ENCODE results near the gene IL21R.

The IL21R gene

DNA sequence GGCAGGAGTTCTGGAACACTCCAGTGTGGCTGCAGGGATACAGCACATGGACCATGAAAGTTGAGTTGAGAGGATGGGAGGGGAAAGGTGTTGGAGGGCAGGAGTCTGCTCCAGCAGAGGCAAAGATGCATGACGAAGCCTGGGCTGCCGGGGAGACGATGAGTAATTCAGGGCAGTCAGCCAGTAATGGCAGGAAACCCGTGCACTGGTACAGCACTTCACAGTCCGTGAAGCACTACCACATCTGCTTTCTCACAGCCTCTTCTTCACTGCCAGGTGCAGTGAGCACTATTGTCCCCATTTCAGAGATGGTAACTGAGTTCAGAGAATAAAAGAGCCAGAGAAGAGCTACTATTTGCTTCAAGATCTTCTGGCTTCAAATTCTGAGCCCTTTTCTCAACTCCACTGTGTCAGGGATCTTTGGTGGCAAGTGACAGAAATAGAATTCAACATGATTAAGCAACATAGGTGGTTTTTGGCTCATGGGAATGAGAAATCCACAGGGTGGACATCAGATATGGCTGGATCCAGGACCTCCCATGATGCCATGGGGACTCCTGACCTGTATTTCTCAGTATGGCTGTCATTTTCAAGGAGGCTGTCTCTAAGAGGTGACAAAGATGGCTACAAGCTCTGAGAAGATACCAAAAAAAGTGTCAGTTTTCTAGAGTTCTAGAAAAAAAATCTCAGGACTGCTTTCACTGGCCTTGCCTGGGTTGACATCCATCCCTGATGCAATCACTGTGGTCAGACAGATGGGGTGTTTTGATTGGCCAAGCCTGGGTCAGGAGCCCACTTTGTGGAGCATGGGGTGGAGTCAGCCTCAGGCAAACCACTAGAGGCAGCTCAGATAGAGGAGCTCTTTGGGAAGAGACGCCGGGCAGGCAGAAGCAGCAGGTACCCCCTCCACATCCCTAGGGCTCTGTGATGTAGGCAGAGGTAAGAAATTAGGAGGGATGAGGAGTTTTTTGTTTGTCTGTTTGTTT, 24.7 kb downstream of the IL21R start:
- DNase-seq (ENCODE audit: low read depth, low spot score): peak; percentile 91
- in situ Hi-C loops (cut with HindIII; ENCODE audit: low sequenced_read_pairs): no loop called here
- no peak overlapping the region for H3K4me3 ChIP-seq (ENCODE audit: low read depth, low read length)
- TF ChIP-seq, protein P1, sequence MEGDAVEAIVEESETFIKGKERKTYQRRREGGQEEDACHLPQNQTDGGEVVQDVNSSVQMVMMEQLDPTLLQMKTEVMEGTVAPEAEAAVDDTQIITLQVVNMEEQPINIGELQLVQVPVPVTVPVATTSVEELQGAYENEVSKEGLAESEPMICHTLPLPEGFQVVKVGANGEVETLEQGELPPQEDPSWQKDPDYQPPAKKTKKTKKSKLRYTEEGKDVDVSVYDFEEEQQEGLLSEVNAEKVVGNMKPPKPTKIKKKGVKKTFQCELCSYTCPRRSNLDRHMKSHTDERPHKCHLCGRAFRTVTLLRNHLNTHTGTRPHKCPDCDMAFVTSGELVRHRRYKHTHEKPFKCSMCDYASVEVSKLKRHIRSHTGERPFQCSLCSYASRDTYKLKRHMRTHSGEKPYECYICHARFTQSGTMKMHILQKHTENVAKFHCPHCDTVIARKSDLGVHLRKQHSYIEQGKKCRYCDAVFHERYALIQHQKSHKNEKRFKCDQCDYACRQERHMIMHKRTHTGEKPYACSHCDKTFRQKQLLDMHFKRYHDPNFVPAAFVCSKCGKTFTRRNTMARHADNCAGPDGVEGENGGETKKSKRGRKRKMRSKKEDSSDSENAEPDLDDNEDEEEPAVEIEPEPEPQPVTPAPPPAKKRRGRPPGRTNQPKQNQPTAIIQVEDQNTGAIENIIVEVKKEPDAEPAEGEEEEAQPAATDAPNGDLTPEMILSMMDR (IDR thresholded peaks at IDR 0.05; ENCODE audit: low read depth, low read length): no peak

DNA sequence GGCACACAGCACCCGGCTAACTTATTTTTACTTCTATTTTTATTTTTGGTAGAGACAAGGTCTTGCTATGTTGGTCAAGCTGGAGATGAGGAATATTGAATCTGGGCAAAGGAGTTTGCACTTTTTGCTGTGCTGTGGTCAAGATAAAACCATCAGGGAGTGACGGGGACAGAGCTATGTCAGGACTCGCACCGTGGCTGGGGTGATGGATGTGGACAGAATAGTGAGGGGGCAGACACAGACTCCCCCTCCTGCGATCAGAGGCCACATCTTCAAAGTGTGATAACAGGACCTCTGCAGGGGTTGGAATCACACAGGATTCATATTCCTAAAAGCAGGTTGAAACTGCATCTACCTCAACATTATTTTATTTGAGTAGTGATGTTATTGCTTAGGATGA, 25.6 kb downstream of the IL21R start:
- H3K4me3 ChIP-seq (ENCODE audit: low read depth, low read length): no peak overlapping the region
- TF ChIP-seq, protein P1 (IDR thresholded peaks at IDR 0.05; ENCODE audit: low read depth, low read length): no peak
- DNase-seq (ENCODE audit: low read depth, low spot score): no peak
- in situ Hi-C loops (cut with HindIII; ENCODE audit: low sequenced_read_pairs): no loop called here

DNA sequence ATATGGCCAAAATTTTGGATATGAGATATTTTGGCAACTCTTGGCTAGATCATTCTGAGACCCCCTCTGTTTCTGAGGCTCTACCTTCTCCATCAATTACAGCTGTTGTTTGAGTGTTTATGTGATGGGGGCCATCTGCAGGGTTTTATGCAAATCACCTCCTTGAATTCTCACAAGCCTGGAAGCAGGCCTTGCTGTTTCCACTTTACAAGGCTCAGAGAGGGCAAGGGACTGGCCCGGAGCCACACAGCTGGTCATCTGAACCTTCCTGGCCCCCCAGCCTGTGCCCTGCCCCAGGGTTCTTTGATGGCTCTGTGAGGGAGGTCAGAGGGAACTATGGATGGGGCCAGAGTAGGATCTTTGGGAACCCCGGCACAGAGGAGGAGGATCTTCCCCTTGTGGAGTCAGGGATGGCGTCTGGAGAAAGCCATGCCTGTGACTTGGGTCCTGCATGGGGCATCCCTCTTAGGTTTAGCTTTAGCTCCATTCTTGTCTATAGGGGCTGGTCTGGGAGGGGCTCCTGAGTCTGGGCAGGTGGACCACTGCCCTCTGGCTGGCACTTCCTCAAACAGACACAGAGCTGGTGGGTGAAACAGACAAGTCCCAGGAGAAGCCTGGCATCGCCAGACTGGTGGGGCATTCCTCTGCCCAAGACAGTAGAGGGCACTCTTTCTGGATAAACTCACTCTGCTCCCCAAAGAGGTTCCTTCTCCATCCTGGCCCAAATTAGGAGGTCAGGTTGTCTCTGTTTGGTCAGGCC, 26.2 kb downstream of the IL21R start:
- DNase-seq (ENCODE audit: low read depth, low spot score): no peak
- no peak overlapping the region for H3K4me3 ChIP-seq (ENCODE audit: low read depth, low read length)
- in situ Hi-C loops (cut with HindIII; ENCODE audit: low sequenced_read_pairs): no loop called here
- TF ChIP-seq, protein P1 (IDR thresholded peaks at IDR 0.05; ENCODE audit: low read depth, low read length): peak; percentile 3

DNA sequence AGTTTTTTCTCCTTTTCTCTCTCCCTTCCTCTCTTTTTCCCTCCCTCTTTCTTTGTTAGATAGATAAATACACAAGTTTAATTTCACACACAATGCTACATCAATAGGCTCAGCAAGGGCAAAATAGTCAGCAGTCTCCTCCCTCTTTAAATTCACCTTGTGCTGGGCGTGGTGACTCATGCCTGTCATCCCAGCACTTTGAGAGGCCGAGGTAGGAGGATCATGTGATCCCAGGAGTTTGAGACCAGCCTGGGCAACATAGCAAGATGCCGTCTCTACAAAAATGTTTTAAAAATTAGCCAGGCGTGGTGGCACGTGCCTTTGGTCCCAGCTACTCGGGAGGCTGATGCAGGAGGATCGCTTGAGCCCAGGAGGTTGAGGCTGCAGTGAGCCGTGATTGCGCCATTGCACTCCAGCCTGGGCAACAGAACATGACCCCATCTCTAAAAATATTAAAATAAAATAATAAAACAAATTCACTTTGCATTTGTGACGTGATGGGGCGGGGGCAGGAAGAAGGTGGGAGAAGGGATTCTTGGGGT, 27.4 kb downstream of the IL21R start:
- no peak for DNase-seq (ENCODE audit: low read depth, low spot score)
- in situ Hi-C loops (cut with HindIII; ENCODE audit: low sequenced_read_pairs): no loop called here
- no peak overlapping the region for H3K4me3 ChIP-seq (ENCODE audit: low read depth, low read length)
- TF ChIP-seq, protein P1 (IDR thresholded peaks at IDR 0.05; ENCODE audit: low read depth, low read length): no peak

DNA sequence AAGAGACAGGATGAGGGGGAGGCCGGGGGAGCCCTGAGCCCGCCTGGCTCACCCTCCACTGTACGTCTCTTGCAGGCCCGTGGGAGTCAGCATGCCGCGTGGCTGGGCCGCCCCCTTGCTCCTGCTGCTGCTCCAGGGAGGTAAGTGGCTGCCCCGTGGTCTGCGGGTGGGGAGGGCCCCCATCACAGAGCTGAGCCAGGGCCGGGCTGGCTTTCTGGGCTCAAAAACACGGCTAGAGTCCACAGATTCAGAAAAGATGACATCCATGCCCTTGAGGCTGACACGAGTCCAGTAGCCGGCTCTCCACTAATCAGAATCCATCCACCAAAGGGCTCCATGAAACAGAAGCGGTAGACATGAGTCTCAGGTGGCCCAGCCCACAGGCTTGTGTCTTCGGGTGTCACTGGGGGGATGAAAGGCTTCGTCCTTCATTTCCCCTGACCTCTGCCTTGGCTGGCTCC, 28.0 kb downstream of the IL21R start:
- DNase-seq (ENCODE audit: low read depth, low spot score): no peak
- in situ Hi-C loops (cut with HindIII; ENCODE audit: low sequenced_read_pairs): no loop called here
- TF ChIP-seq, protein P1 (IDR thresholded peaks at IDR 0.05; ENCODE audit: low read depth, low read length): no peak
- no peak overlapping the region for H3K4me3 ChIP-seq (ENCODE audit: low read depth, low read length)

DNA sequence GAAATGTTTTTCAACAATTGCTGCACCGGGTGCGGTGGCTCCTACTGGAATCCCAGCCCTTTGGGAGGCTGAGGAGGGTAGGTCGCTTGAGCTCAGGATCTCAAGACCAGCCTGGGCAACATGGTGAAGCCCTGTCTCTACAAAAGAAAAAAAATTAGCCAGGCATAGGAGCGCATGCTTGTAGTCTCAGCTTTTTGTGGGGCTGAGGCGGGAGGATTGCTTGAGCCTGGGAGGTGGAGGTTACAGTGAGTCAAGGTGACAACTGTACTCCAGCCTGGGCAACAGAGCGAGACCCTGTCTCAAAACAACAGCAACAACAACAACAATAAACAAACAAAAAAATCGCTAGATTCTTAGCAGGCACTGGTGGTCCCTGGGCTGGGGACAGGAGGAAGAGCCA, 28.5 kb downstream of the IL21R start:
- in situ Hi-C loops (cut with HindIII; ENCODE audit: low sequenced_read_pairs): no loop called here
- no peak overlapping the region for H3K4me3 ChIP-seq (ENCODE audit: low read depth, low read length)
- DNase-seq (ENCODE audit: low read depth, low spot score): no peak
- TF ChIP-seq, protein P1 (IDR thresholded peaks at IDR 0.05; ENCODE audit: low read depth, low read length): no peak

Data from astrocyte of the spinal cord (primary cell).